ENCODE data around the gene RUNX1.

The RUNX1 gene

GRCh38 chr21:34987501-34988072 lies 61.5 kb downstream of the RUNX1 start:
- TF ChIP-seq POLR2AphosphoS5 (IDR thresholded peaks at IDR 0.05; ENCODE audit: low read depth, low read length) = no peak
- no peak for TF ChIP-seq TAF1 (IDR thresholded peaks at IDR 0.05; ENCODE audit: borderline replicate concordance, low read depth, low read length)
- TF ChIP-seq POLR2A (IDR thresholded peaks at IDR 0.05; ENCODE audit: low read depth, low read length) = no peak
- DNase-seq (ENCODE audit: insufficient read length) = no peak
- FAIRE-seq = no peak

DNA sequence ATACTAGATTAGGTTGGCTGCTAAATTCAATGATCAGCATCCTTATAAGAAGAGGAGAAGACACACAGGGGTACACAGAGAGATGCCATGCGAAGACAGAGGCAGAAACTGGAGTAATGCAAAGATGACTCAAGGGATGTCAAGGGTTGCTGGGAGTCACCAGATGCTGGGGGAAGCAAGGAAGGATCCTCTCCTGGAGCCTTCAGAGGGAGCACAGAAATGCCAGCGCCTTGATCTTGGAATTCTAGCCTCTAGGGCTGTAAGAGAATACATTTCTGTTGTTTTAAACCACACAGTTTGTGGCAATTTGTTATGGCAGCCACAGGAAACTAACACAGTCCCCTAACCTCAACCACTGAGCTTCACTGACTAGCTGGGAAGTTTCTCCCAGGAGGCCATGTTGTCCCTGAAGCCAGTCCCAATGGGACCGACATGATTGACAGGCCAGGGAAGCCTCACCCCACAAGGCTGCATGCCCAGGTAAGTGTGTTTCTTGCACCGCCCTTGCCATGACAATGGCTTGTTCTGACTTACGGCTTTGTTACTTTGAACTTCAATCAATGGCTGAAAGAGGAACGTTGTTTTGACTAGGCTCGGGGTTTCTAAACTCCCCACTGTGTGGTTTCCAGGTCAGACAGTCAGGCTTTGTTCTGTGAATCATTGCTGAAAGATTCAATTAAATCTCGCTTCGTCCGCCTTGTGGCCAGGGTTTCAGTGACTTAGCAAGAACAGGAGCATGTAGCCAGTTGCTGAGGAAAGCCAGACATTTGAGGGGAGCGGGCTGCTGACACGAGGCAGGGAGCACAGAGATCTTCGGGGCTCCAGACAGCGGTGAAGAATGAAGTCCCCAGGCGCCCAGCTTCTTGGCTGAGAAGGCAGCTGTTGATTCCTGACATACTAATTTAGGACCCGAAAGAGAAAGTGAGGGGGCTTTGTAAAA lies 62.3 kb downstream of the RUNX1 start:
- no peak for DNase-seq (ENCODE audit: insufficient read length)
- FAIRE-seq = peak; percentile 90
- TF ChIP-seq POLR2AphosphoS5 (IDR thresholded peaks at IDR 0.05; ENCODE audit: low read depth, low read length) = no peak; the same call in 1 of the 2 replicates
- 0 out of 2 replicates have a peak, but pooled peaks have one; percentile 42 for TF ChIP-seq TAF1 (IDR thresholded peaks at IDR 0.05; ENCODE audit: borderline replicate concordance, low read depth, low read length)
- TF ChIP-seq POLR2A (IDR thresholded peaks at IDR 0.05; ENCODE audit: low read depth, low read length) = no peak

DNA sequence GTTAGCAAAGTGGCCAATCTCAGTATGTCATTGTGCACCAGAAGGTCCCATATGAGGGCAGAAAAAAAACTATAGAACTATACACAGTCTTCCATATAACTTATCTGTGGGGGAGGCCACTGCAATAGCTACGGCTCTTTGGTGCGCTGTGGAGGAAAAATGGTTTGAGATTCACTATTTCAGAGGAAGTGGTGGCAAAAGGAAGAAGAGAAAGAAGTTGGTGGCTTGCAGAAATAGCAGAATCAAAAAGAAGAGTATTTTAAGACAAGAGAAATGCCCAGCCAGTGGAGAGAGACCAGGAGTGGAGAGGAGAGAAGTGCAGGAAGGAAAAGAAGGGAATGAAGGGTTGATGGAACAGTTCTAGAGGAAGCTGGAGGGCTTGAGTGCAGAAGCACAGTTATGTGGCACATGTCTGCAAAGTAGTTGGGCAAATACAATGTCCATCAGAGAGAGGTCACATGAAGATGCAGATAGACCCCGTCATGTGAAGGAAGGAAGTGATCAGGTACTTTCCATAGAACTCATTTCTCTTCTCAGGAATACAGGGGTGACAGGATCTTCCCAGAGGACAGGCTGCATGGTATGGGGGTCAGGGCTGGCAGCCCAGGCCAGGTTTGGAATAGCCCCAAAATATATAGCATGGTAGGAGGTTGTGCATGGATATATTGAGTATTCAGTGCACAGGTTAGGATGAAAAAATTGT lies 64.6 kb downstream of the RUNX1 start:
- DNase-seq (ENCODE audit: insufficient read length) (no peak), FAIRE-seq (no peak)
- TF ChIP-seq POLR2AphosphoS5 (IDR thresholded peaks at IDR 0.05; ENCODE audit: low read depth, low read length) (no peak), POLR2A (IDR thresholded peaks at IDR 0.05; ENCODE audit: low read depth, low read length) (no peak), TAF1 (IDR thresholded peaks at IDR 0.05; ENCODE audit: borderline replicate concordance, low read depth, low read length) (no peak)

DNA sequence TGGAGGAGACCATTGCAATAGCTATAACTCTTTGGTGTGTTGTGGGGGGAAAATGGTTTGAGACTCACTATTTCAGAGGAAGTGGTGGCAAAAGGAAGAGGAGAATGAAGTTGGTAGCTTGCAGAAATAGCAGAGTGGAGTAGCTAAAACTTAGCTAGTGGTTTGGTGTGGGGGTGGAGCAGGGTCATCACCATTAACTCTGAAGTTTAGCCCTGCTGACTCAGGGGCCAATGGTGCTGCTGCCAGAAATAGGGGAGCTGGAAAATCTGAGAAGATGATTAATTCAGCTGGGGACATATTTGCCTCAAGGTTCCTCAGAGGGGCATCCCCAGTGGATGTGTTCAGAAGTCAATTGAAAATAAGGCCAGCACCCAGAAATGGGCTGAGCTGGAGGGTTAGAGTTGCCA lies 65.4 kb downstream of the RUNX1 start:
- FAIRE-seq = no peak
- no peak for TF ChIP-seq POLR2AphosphoS5 (IDR thresholded peaks at IDR 0.05; ENCODE audit: low read depth, low read length)
- no peak for TF ChIP-seq POLR2A (IDR thresholded peaks at IDR 0.05; ENCODE audit: low read depth, low read length)
- no peak for TF ChIP-seq TAF1 (IDR thresholded peaks at IDR 0.05; ENCODE audit: borderline replicate concordance, low read depth, low read length)
- DNase-seq (ENCODE audit: insufficient read length) = no peak

DNA sequence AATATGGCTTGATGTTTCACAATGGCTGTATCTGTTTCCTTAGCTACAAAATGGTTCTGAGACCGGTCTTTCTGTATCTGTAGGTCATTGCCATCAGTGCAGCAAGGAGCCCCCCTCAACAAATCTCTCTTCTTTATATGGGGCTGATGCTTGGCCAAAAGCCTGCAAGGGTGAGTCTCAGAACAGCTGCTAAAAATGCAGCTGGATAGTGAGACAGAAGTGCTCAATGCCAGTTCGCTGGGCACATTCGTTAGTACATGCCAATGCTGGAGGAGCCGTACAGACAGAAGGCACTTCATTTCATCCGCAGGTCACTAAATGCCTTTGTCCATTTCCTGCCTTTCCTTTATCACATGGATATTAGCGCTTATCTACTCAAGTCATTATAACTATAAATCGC lies 67.3 kb downstream of the RUNX1 start:
- FAIRE-seq = no peak
- TF ChIP-seq POLR2A (IDR thresholded peaks at IDR 0.05; ENCODE audit: low read depth, low read length) = no peak
- no peak for TF ChIP-seq POLR2AphosphoS5 (IDR thresholded peaks at IDR 0.05; ENCODE audit: low read depth, low read length)
- no peak for TF ChIP-seq TAF1 (IDR thresholded peaks at IDR 0.05; ENCODE audit: borderline replicate concordance, low read depth, low read length)

DNA sequence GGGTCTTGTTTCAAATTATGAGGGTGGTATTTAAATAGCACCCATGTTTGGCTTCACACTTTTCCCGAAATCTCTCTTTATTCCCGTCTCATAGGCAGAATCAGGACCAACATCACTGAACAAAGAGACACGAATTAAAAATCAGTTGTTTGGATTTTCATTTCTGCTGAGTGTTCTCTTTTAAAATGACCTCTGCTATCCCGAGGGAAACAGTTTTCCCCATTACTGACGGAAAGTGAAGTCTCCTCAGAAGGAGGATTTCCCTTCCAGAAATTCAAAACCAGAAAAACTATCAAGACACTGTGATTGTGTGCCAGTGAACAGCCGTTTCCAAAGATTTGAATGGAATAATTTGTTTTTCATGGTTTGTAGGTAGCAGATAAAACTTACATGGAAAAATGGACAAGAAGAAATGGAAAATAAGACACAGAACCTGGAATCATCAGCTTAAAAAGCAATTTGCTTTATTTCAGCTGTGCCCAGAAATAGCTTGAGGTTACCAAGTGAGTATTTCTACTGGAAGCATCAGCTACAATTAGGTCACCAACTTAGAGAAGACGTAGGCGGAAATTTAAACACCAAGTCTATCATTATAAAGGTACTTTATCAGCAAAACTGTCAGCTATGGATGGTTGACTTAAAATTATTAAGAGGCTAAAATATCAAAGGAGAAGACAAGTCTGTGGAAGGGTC lies 68.5 kb downstream of the RUNX1 start:
- TF ChIP-seq POLR2A (IDR thresholded peaks at IDR 0.05; ENCODE audit: low read depth, low read length) (no peak), POLR2AphosphoS5 (IDR thresholded peaks at IDR 0.05; ENCODE audit: low read depth, low read length) (no peak), TAF1 (IDR thresholded peaks at IDR 0.05; ENCODE audit: borderline replicate concordance, low read depth, low read length) (no peak)
- FAIRE-seq (no peak), DNase-seq (ENCODE audit: insufficient read length) (no peak)

More for the DNA sequence above, 67.3 kb downstream of the RUNX1 start:
- DNase-seq (ENCODE audit: insufficient read length) = no peak

- FAIRE-seq (no peak), DNase-seq (ENCODE audit: insufficient read length) (no peak)
- TF ChIP-seq POLR2AphosphoS5 (IDR thresholded peaks at IDR 0.05; ENCODE audit: low read depth, low read length) = no peak
- no peak for TF ChIP-seq TAF1 (IDR thresholded peaks at IDR 0.05; ENCODE audit: borderline replicate concordance, low read depth, low read length)
Observed at GRCh38 chr21:34979383-34979782, 69.7 kb downstream of the RUNX1 start.

DNA sequence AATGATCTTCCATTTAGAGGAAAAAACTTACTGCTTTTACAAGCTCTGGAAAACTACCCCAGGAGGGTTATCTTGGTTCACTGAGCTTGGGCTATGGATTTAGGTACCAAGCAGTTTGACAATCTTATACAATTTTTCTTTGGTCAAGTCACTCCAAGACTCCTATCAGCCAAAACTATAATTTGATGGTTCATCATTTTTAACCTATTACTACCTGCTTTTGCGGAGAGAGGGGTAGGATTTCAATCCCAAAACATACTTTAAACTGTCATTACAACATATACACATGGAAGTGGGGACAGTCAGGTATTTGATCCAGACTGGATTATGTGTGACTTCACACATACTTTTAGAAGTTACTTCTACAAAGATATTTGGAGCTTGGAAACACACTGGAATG lies 71.8 kb downstream of the RUNX1 start:
- FAIRE-seq (no peak), DNase-seq (ENCODE audit: insufficient read length) (no peak)
- TF ChIP-seq TAF1 (IDR thresholded peaks at IDR 0.05; ENCODE audit: borderline replicate concordance, low read depth, low read length) = no peak
- no peak for TF ChIP-seq POLR2AphosphoS5 (IDR thresholded peaks at IDR 0.05; ENCODE audit: low read depth, low read length)
- no peak for TF ChIP-seq POLR2A (IDR thresholded peaks at IDR 0.05; ENCODE audit: low read depth, low read length)

DNA sequence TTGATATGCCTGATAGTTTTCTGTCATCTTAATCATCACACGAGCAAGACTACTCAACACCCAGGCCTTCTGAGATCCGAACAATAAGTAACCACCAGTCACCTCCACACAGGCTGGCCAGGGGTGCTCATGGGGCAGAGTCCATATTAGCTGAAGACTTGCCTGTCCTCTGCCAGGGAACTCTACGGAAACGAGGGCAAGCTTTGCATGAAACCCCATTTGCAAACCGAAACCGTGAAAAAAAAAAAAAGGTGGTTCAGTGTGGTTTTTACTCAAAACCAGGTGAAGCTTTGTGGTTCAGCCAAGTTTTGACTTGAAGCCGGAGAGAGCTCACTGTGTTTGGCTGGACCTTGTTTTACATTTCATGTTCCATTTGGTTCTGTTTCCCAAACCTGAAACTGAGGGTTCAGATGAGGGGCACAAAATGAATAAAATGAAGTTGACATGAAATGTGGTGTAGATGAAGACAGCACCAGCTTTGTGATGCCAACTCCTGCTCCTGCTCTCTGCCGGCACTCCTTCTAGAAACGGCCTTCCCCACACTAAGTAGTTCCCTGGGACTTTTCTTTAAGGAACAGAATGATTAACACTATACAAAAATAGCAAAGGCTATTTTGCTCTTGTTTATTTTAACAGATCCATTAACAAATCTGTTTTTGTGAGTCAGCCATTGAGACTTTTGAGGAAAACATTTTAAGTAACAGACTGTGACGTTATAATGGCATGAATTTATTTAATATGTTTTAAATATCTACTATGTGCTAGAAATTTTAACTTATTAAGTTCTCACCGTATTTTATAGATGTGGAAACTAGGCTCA lies 74.7 kb downstream of the RUNX1 start:
- peak; percentile 97 for FAIRE-seq
- peak; percentile 41 for DNase-seq (ENCODE audit: insufficient read length)
- TF ChIP-seq POLR2AphosphoS5 (IDR thresholded peaks at IDR 0.05; ENCODE audit: low read depth, low read length) (peak; percentile 17; the same call in 1 of the 2 replicates), POLR2A (IDR thresholded peaks at IDR 0.05; ENCODE audit: low read depth, low read length) (no peak)

GRCh38 chr21:34973685-34974084 lies 75.4 kb downstream of the RUNX1 start:
- FAIRE-seq (no peak), DNase-seq (ENCODE audit: insufficient read length) (no peak)
- TF ChIP-seq POLR2A (IDR thresholded peaks at IDR 0.05; ENCODE audit: low read depth, low read length) (no peak), POLR2AphosphoS5 (IDR thresholded peaks at IDR 0.05; ENCODE audit: low read depth, low read length) (no peak), TAF1 (IDR thresholded peaks at IDR 0.05; ENCODE audit: borderline replicate concordance, low read depth, low read length) (no peak)
